SK-N-SH treated with all-trans-retinoic acid at 6 μM for 48 hours (cell line): Measurements from ENCODE around the gene DNLZ.

ENCODE experiments used
- ARNTL ChIP-seq: fragments of 450-650 bp; formaldehyde crosslinking; IDR thresholded peaks from 2 replicates; pipeline ENCODE4 v1.5.0; 2020; ENCODE audit warnings: low read depth, mild to moderate bottlenecking, moderate library complexity, borderline replicate concordance
- CSDC2 ChIP-seq: fragments of 250-450 bp; sonication (Bioruptor Pico); IDR thresholded peaks from 2 replicates; pipeline ENCODE4 v1.5.0; 2020; ENCODE audit warnings: mild to moderate bottlenecking, moderate library complexity
- GLIS3 ChIP-seq: fragments of 250-450 bp; sonication (Bioruptor Pico); IDR thresholded peaks from 2 replicates; pipeline ENCODE4 v1.5.0; 2020; ENCODE audit warnings: mild to moderate bottlenecking, moderate library complexity
- SNAI2 ChIP-seq: fragments of 250-450 bp; sonication (Bioruptor Pico); IDR thresholded peaks from 2 replicates; pipeline ENCODE4 v1.5.0; 2020; ENCODE audit warnings: mild to moderate bottlenecking, moderate library complexity
- TOX ChIP-seq: fragments of 250-450 bp; sonication (Bioruptor Pico); IDR thresholded peaks from 2 replicates; pipeline ENCODE4 v1.8.0; 2021; ENCODE audit warnings: mild to moderate bottlenecking, moderate library complexity, borderline replicate concordance

DNA sequence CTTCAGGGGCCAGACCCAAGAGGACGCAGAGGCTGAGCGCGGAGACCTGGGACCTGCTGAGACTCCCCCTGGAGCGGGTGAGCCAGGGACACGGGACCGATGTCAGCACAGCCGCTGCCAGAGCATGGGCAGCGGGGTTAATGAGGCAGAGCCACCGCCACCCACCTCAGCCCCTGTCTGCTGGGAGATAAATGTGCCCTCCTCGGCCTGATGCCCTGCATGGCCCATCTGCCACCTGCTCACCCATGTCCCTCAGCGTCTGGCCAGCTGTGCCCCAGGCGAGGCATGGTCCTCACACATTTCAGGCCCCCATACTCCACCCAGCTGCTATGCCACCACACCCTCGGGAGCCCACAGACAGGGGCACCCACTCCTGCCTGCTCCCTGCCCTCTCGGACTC lies 14.9 kb downstream of the DNLZ start:
- TF ChIP-seq SNAI2 (CRISPR knock-in tag) (no peak), GLIS3 (CRISPR knock-in tag) (no peak), TOX (CRISPR knock-in tag) (no peak), CSDC2 (CRISPR knock-in tag) (no peak), ARNTL (CRISPR knock-in tag) (no peak)
